ENCODE results near the gene TOMM34. TPM values are rescaled to one million over a fixed set of nuclear protein-coding genes. Genes with fewer than 3 reads are reported as not detected.

The TOMM34 gene
- total RNA-seq, 1 experiment from 2014 or later: 37.5 TPM

DNA sequence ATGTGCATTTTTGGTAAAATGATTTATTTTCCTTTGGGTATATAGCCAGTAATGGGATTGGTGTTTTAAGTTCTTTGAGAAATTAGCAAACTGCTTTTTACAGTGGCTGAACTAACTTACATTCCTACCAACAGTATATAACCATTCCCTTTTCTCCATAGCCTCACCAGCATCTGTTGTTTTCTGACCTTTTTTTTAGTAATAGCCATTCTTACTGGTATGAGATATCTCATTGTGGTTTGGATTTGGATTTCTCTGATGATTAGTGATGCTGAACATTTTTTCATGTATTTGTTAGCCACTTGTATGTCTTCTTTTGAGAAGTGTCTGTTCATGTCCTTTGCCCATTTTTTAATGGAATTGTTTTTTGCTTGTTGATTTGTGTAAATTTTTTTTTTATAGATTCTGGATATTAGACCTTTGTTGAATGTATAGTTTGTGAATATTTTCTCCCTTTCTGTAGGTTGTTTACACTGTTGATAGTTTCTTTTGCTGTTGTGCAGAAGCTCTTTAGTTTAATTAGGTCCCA is 48.4 kb upstream of the TOMM34 start:
- Histone ChIP-seq H3K27me3 (ENCODE audit: insufficient read depth, low read length) (no peaks in the 10 kb centered on the region), H2BK20ac (ENCODE audit: low read depth, low read length, poor library complexity, severe bottlenecking) (no peak overlapping the region), H3K18ac (ENCODE audit: insufficient read length, low read depth, low read length) (no peak overlapping the region), H3K23ac (ENCODE audit: insufficient read length, low read depth, low read length) (no peak overlapping the region), H3K4me1 (ENCODE audit: insufficient read depth, low read length) (no peaks in the 10 kb centered on the region), H2BK5ac (ENCODE audit: insufficient read length, low read length) (no peak overlapping the region), H2AFZ (ENCODE audit: low read length) (no peak overlapping the region), H3K9me3 (ENCODE audit: control insufficient read depth, low read depth, low read length) (no peaks in the 10 kb centered on the region), H3K4ac (ENCODE audit: low read depth, low read length) (no peak overlapping the region), H3K79me2 (ENCODE audit: insufficient read depth, low read length) (no peaks in the 10 kb centered on the region), H3K23me2 (ENCODE audit: insufficient read length, low read depth, low read length, poor library complexity, severe bottlenecking) (no peaks in the 10 kb centered on the region), H4K20me1 (ENCODE audit: control insufficient read depth, insufficient read depth, insufficient read length) (no peaks in the 10 kb centered on the region), H3K79me1 (ENCODE audit: insufficient read depth, low read depth, low read length, poor library complexity, severe bottlenecking) (no peaks in the 10 kb centered on the region), H4K8ac (replicated peaks; ENCODE audit: insufficient read length, low read depth, low read length) (no peak overlapping the region), H3K4me2 (ENCODE audit: insufficient read depth, insufficient read length, low read length) (no peak overlapping the region), H4K5ac (ENCODE audit: insufficient read length, low read depth, low read length) (no peak overlapping the region), H3K56ac (ENCODE audit: insufficient read length, low read depth, low read length) (no peak overlapping the region), H2BK12ac (ENCODE audit: insufficient read length, low read depth, low read length) (no peak overlapping the region), H3K14ac (ENCODE audit: insufficient read depth, low read length) (no peak overlapping the region), H2AK5ac (ENCODE audit: insufficient read length, low read length) (no peak overlapping the region), H2BK120ac (ENCODE audit: low read depth, low read length, poor library complexity, severe bottlenecking) (no peak overlapping the region), H3T11ph (ENCODE audit: low read length) (no peak overlapping the region), H4K91ac (ENCODE audit: insufficient read length, low read depth, low read length) (no peak overlapping the region), H3K27ac (ENCODE audit: insufficient read length, low read depth, low read length) (no peak overlapping the region), H2BK15ac (ENCODE audit: low read depth, low read length) (no peak overlapping the region), H3K9ac (ENCODE audit: extremely low read depth, insufficient read length, low read length) (no peak overlapping the region)
- H3K27me3 Mint-ChIP-seq (ENCODE audit: low read depth): no peaks in the 10 kb centered on the region
- H3K27ac Mint-ChIP-seq: no peak overlapping the region
- H3K36me3 Mint-ChIP-seq (ENCODE audit: insufficient read depth in 1 of 3, low read depth in 3 of 3): peaks cover 3 to 38% (median 19%) of the 10 kb centered on the region in 3 experiments; a peak in 6 of 7 replicates
- DNase-seq: no peak
- TF ChIP-seq, protein P1, sequence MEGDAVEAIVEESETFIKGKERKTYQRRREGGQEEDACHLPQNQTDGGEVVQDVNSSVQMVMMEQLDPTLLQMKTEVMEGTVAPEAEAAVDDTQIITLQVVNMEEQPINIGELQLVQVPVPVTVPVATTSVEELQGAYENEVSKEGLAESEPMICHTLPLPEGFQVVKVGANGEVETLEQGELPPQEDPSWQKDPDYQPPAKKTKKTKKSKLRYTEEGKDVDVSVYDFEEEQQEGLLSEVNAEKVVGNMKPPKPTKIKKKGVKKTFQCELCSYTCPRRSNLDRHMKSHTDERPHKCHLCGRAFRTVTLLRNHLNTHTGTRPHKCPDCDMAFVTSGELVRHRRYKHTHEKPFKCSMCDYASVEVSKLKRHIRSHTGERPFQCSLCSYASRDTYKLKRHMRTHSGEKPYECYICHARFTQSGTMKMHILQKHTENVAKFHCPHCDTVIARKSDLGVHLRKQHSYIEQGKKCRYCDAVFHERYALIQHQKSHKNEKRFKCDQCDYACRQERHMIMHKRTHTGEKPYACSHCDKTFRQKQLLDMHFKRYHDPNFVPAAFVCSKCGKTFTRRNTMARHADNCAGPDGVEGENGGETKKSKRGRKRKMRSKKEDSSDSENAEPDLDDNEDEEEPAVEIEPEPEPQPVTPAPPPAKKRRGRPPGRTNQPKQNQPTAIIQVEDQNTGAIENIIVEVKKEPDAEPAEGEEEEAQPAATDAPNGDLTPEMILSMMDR (conservative IDR thresholded peaks at IDR 0.05): no peak
- 0 out of 4 replicates have a peak, but pooled peaks cover 0 to 2% of the 10 kb centered on the region in 2 experiments for H3K4me1 Mint-ChIP-seq
- H3K4me3 Mint-ChIP-seq: no peak overlapping the region
- no peaks in the 10 kb centered on the region for H3K9me3 Mint-ChIP-seq
